H1 (cell line): ENCODE data around the gene SNX30. TPM values are rescaled to one million over a fixed set of nuclear protein-coding genes. Genes with fewer than 3 reads are reported as not detected.

ENCODE experiments used
- CHD7 ChIP-seq: fragments of 300-600 bp; sonication (generic); IDR thresholded peaks from 2 replicates; pipeline ENCODE4 v1.7.1; 2012; ENCODE audit warnings: low read length, moderate library complexity, mild to moderate bottlenecking, inconsistent platforms; ENCODE audit not compliant: insufficient replicate concordance
- CTBP2 ChIP-seq: IDR thresholded peaks from 2 replicates; pipeline ENCODE4 v1.7.0; 2011; ENCODE audit warnings: borderline replicate concordance, mild to moderate bottlenecking, moderate library complexity, mixed read lengths, low read length; ENCODE audit not compliant: insufficient read depth, insufficient read length
- HDAC2 ChIP-seq, 2 experiments: fragments of 300-600 bp in 1 of 2; sonication (generic) in 1 of 2; IDR thresholded peaks; 2 replicates each; pipeline ENCODE4 v1.6.1; 2011 to 2012; ENCODE audit warnings: low read depth in 2 of 2, low read length in 2 of 2, mild to moderate bottlenecking in 2 of 2, moderate library complexity in 2 of 2, borderline replicate concordance in 1 of 2, inconsistent platforms in 1 of 2
- POLR2A ChIP-seq, 2 experiments: IDR thresholded peaks; 1 replicate in 1 of 2; 2 replicates in 1 of 2; pipeline ENCODE4 v1.6.1; 2011; ENCODE audit warnings: low read depth in 2 of 2, low read length in 2 of 2, mild to moderate bottlenecking in 2 of 2; ENCODE audit errors: control extremely low read depth in 1 of 2
- RXRA ChIP-seq: IDR thresholded peaks from 2 replicates; pipeline ENCODE4 v1.6.1; 2011; ENCODE audit warnings: low read depth, mild to moderate bottlenecking, low read length, moderate library complexity; ENCODE audit not compliant: insufficient read depth
- USF2 ChIP-seq: IDR thresholded peaks from 2 replicates; pipeline ENCODE4 v1.6.1; 2011; ENCODE audit warnings: low read length, improper control_type of control experiment
- polyA plus RNA-seq, 7 experiments: library from polyadenylated mRNA; depleted of rRNA in 3 of 7; stranded (reverse) in 5 of 7; unstranded in 2 of 7; fragments of >200 nt in 5 of 7; fragments of 200-250 nt in 2 of 7; gene quantifications; 1 replicate in 5 of 7; 2 replicates in 1 of 7; 4 replicates in 1 of 7; pipeline versions ENCODE4 v1.2.1 to v1.2.3, GENCODE V29; 2011 to 2013; ENCODE audit warnings: missing spikeins in 2 of 7, mixed read lengths in 2 of 7
- total RNA-seq: library from RNA; stranded (reverse); fragmentation: NEBNext Ultra II Directional; extraction: Animal tissue kit (Norgen Biotek cat#: 25700); gene quantifications from 2 replicates; pipeline ENCODE4 v1.2.1, GENCODE V29; 2021
- TF ChIP-seq, protein P1 (sequence below): IDR thresholded peaks from 2 replicates; pipeline ENCODE4 v1.6.1; 2012; ENCODE audit warnings: inconsistent platforms
- TF ChIP-seq, protein P2 (sequence below): IDR thresholded peaks from 2 replicates; pipeline ENCODE4 v1.6.1; 2012; ENCODE audit warnings: low read length, inconsistent platforms

The SNX30 gene
- total and polyA plus RNA-seq, 2 of the 8 experiments (the other 6 are each of a cell fraction or from before 2014, with no cell fraction given) = 4.0 to 12.2 TPM

GRCh38 chr9:112898872-112899311, 148.3 kb downstream of the SNX30 start (continued):
- TF ChIP-seq CHD7 (no peak), USF2 (no peak), RXRA (no peak), HDAC2 (IDR thresholded peaks at IDR 0.05; ENCODE audit: borderline replicate concordance in 1 of 2, low read depth in 2 of 2, low read length in 2 of 2) (no peak), CTBP2 (no peak), POLR2A (IDR thresholded peaks at IDR 0.05; ENCODE audit: control extremely low read depth in 1 of 2, low read depth in 2 of 2, low read length in 2 of 2) (no peak)
- TF ChIP-seq, protein P1, sequence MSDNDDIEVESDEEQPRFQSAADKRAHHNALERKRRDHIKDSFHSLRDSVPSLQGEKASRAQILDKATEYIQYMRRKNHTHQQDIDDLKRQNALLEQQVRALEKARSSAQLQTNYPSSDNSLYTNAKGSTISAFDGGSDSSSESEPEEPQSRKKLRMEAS = no peak
- TF ChIP-seq, protein P2, sequence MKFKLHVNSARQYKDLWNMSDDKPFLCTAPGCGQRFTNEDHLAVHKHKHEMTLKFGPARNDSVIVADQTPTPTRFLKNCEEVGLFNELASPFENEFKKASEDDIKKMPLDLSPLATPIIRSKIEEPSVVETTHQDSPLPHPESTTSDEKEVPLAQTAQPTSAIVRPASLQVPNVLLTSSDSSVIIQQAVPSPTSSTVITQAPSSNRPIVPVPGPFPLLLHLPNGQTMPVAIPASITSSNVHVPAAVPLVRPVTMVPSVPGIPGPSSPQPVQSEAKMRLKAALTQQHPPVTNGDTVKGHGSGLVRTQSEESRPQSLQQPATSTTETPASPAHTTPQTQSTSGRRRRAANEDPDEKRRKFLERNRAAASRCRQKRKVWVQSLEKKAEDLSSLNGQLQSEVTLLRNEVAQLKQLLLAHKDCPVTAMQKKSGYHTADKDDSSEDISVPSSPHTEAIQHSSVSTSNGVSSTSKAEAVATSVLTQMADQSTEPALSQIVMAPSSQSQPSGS = no peak
